Astrocyte of the cerebellum (primary cell): Measurements from ENCODE around the gene DVL2.

Experiments
- DNase-seq: peaks from one replicate; pipeline ENCODE4 v3.0.0-alpha.2; 2011; ENCODE audit warnings: low read depth
- H3K4me3 ChIP-seq: 2 replicates; pipeline ENCODE4 v1.5.1; 2011; ENCODE audit warnings: mild to moderate bottlenecking, low read depth, low read length, moderate library complexity
- CTCF ChIP-seq: IDR thresholded peaks from 2 replicates; pipeline ENCODE4 v1.5.1; 2012; ENCODE audit warnings: low read length, low read depth, moderate library complexity, mild to moderate bottlenecking; ENCODE audit errors: missing control alignments
- in situ Hi-C: cut with HindIII; loops from 2 replicates; pipeline ENCODE4 v1.10.0; 2017; ENCODE audit warnings: low sequenced_read_pairs

The DVL2 gene

DNA sequence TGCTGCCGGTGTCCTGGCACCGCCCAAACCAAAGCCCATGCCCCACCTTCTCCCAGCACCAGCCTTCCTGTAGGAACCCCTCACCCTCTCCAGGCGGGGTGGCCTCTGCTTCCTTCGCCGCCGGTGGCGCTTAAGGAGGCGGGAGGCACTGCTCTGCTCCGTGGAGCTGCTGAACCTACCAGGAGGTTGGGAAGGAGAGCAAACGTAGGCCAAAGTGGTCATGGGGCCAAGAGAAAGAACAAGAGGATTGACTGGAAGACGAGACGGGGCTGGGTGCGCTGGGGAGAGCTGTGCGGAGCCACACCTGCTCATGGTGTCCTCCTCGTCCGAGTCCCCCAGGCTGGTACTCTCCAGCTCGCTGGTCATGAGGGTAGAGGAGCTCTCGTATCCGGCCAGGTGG is 4.8 kb downstream of the DVL2 start:
- in situ Hi-C loops = no loop called here
- no peak overlapping the region for H3K4me3 ChIP-seq
- no peak for DNase-seq
- TF ChIP-seq CTCF = no peak

DNA sequence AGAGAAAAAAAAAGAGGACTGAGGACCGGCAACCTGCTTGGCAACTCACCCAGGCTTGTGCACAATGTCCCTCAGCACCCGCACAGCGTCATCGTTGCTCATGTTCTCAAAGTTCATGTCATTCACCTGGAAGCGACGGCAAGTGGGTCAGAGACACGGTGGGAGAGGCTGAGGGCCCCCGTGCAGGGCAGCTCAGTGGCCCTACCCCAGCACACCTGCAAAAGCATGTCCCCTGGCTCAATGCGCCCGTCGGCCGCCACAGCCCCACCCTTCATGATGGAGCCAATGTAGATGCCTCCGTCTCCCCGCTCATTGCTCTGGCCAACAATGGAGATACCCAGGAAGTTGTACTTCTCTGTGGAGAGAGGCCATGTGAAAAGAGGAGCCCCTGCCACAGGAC is 5.4 kb downstream of the DVL2 start:
- TF ChIP-seq CTCF = no peak
- in situ Hi-C loops = no loop called here
- H3K4me3 ChIP-seq = no peak overlapping the region
- DNase-seq = no peak

GRCh38 chr17:7226721-7227710 is 7.3 kb downstream of the DVL2 start:
- H3K4me3 ChIP-seq = no peak overlapping the region
- DNase-seq = no peak
- no peak for TF ChIP-seq CTCF
- in situ Hi-C loops = no loop called here

GRCh38 chr17:7225711-7226331 is 8.5 kb downstream of the DVL2 start:
- no peak for DNase-seq
- no peak overlapping the region for H3K4me3 ChIP-seq
- TF ChIP-seq CTCF = no peak
- in situ Hi-C loops = no loop called here

DNA sequence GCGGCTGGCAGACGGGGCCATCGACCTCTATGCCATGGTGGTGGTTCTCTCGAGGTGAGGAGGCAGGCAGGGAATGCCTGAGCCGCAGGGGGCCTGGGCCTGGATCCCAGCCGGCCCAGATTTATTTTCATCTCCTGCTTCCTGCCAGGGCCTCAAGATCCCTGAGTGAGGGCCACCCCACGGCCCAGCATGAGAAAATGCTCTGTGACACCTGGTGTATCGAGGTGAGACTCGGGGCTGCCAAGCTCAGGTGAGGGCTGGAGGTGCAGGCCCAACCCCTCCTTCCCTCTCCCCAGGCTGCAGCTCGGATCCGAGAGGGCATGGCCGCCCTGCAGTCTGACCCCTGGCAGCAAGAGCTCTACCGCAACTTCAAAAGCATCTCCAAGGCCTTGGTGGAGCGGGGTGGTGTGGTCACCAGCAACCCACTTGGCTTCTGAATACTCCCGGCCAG is 9.6 kb downstream of the DVL2 start:
- H3K4me3 ChIP-seq = no peak overlapping the region
- TF ChIP-seq CTCF = no peak
- in situ Hi-C loops = no loop called here
- DNase-seq = no peak

GRCh38 chr17:7224110-7224509 is 10.2 kb downstream of the DVL2 start:
- DNase-seq = no peak
- TF ChIP-seq CTCF = no peak
- in situ Hi-C loops = no loop called here
- no peak overlapping the region for H3K4me3 ChIP-seq
